Testis (tissue), 2 donors: ENCODE data around the gene PCSK5.

Experiments used
- CTCF ChIP-seq, 3 experiments: fragments of 450-650 bp in 2 of 3; fragments of 200-600 bp in 1 of 3; sonication (generic) in 1 of 3; IDR thresholded peaks; one replicate each; pipeline ENCODE4 v1.5.1; 2016 to 2019; ENCODE audit warnings: antibody characterized with exemption in 3 of 3, mild to moderate bottlenecking in 2 of 3, moderate library complexity in 1 of 3
- POLR2A ChIP-seq: fragments of 450-650 bp; IDR thresholded peaks from one replicate; pipeline ENCODE4 v1.6.1; 2017; ENCODE audit warnings: antibody characterized with exemption, mild to moderate bottlenecking, moderate library complexity

- TF ChIP-seq POLR2A (no peak), CTCF (IDR thresholded peaks at IDR 0.05) (no peak)
Measured at GRCh38 chr9:76087976-76088375, 197.5 kb downstream of the PCSK5 start.
